Nephron progenitor cell (in vitro differentiated cells): Measurements from ENCODE around the gene SEC14L1.

ENCODE experiments used
- DNase-seq: peaks from one replicate; pipeline ENCODE4 v3.0.0; 2021
- H3K27ac Mint-ChIP-seq: 2 replicates; pipeline ENCODE4 v1.8.0; 2021; ENCODE audit warnings: mild to moderate bottlenecking, moderate library complexity, mixed read lengths
- H3K27me3 Mint-ChIP-seq: 2 replicates; pipeline ENCODE4 v1.8.0; 2021; ENCODE audit warnings: mild to moderate bottlenecking, low read depth, mixed read lengths; ENCODE audit not compliant: poor library complexity
- H3K36me3 Mint-ChIP-seq: 2 replicates; pipeline ENCODE4 v1.8.0; 2021; ENCODE audit warnings: low read depth, mixed read lengths
- H3K4me1 Mint-ChIP-seq: 2 replicates; pipeline ENCODE4 v1.8.0; 2021; ENCODE audit warnings: mixed read lengths
- H3K4me3 Mint-ChIP-seq: 2 replicates; pipeline ENCODE4 v1.8.0; 2021; ENCODE audit warnings: mild to moderate bottlenecking, moderate library complexity, mixed read lengths
- H3K9me3 Mint-ChIP-seq: 2 replicates; pipeline ENCODE4 v1.8.0; 2021; ENCODE audit warnings: mild to moderate bottlenecking, moderate library complexity, mixed read lengths
- CTCF ChIP-seq: fragments of 200-600 bp; sonication (generic); IDR thresholded peaks from 2 replicates; pipeline ENCODE4 v1.5.0; 2021; ENCODE audit warnings: antibody characterized with exemption

Gene SEC14L1

GRCh38 chr17:77145612-77146245 lies 5.0 kb downstream of the SEC14L1 start:
- Mint-ChIP-seq H3K4me3 (peak overlapping the region; percentile 61), H3K27ac (peak overlapping the region; percentile 94), H3K4me1 (peaks cover 86% of the 10 kb centered on the region), H3K36me3 (peaks cover 60% of the 10 kb centered on the region), H3K9me3 (no peaks in the 10 kb centered on the region), H3K27me3 (peaks cover 20% of the 10 kb centered on the region)
- TF ChIP-seq CTCF = no peak
- peak; percentile 40 for DNase-seq

- Mint-ChIP-seq H3K27me3 (peaks cover 20% of the 10 kb centered on the region), H3K4me3 (peak overlapping the region; percentile 61), H3K27ac (peak overlapping the region; percentile 94), H3K9me3 (no peaks in the 10 kb centered on the region), H3K4me1 (peaks cover 91% of the 10 kb centered on the region), H3K36me3 (peaks cover 65% of the 10 kb centered on the region)
- DNase-seq = no peak
- no peak for TF ChIP-seq CTCF
Observed at GRCh38 chr17:77146246-77146632, 5.5 kb downstream of the SEC14L1 start.

GRCh38 chr17:77146882-77147281 lies 6.1 kb downstream of the SEC14L1 start:
- TF ChIP-seq CTCF = no peak
- Mint-ChIP-seq H3K36me3 (peaks cover 67% of the 10 kb centered on the region), H3K27me3 (peaks cover 19% of the 10 kb centered on the region), H3K4me1 (peaks cover 88% of the 10 kb centered on the region), H3K9me3 (no peaks in the 10 kb centered on the region), H3K4me3 (peak overlapping the region; percentile 61), H3K27ac (peak overlapping the region; percentile 49)
- DNase-seq = peak; percentile 38

DNA sequence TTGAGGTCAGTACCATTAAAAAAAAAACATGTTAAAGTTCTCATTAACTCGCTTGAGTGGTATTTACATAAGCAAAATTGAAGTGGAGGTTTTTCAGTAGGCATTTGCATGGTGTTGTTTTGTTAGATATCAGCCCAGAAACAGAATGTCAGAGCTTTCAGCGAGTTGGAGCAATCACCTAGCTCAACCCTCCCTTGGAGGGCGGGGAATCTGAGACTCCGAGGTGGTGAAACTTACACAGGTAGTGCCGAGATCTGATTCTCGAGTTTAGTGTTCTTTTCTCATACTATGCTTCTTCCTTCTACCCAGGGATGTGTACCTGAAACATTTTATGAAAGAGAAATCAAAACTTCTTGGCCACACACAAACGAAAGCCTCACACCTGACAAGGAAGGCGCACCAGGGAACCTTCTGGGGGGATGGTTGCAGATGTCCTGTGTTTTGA lies 6.6 kb downstream of the SEC14L1 start:
- H3K9me3 Mint-ChIP-seq = no peaks in the 10 kb centered on the region
- peak overlapping the region; percentile 61 for H3K4me3 Mint-ChIP-seq
- peak overlapping the region; percentile 49 for H3K27ac Mint-ChIP-seq
- H3K4me1 Mint-ChIP-seq = peaks cover 83% of the 10 kb centered on the region
- peaks cover 16% of the 10 kb centered on the region for H3K27me3 Mint-ChIP-seq
- peaks cover 67% of the 10 kb centered on the region for H3K36me3 Mint-ChIP-seq
- TF ChIP-seq CTCF = no peak
- no peak for DNase-seq

- peak overlapping the region; percentile 61 for H3K4me3 Mint-ChIP-seq
- no peak for TF ChIP-seq CTCF
- peaks cover 85% of the 10 kb centered on the region for H3K4me1 Mint-ChIP-seq
- no peaks in the 10 kb centered on the region for H3K9me3 Mint-ChIP-seq
- peaks cover 16% of the 10 kb centered on the region for H3K27me3 Mint-ChIP-seq
- peak overlapping the region; percentile 66 for H3K27ac Mint-ChIP-seq
- no peak for DNase-seq
- H3K36me3 Mint-ChIP-seq = peaks cover 65% of the 10 kb centered on the region
Observed at GRCh38 chr17:77148077-77148939, 7.5 kb downstream of the SEC14L1 start.
